PC-3 (cell line): Measurements from ENCODE around the gene TRIP11. TPM values are rescaled to one million over a fixed set of nuclear protein-coding genes. Genes with fewer than 3 reads are reported as not detected.

Source experiments
- ATAC-seq: fragments of 200-7000 bp; cut with Tn5 transposase; 2 replicates; pipeline ENCODE4 v1.9.1; 2020; ENCODE audit warnings: mild to moderate bottlenecking, moderate library complexity
- BruUV-seq: library from RNA; stranded (reverse); fragments of 400-500 nt; replicated peaks from 2 replicates; lab custom pipeline; 2021; lab: Mats Ljungman, UMichigan
- CTCF ChIA-PET: fragments of 300-600 bp; sonication (Branson Sonifier 250); formaldehyde crosslinking; loops from one replicate; lab custom pipeline; 2022; ENCODE audit warnings: antibody characterized with exemption; lab: Charles Lee
- POLR2A ChIA-PET: fragments of 300-600 bp; sonication (Branson Sonifier 250); formaldehyde crosslinking; loops from one replicate; lab custom pipeline; 2022; ENCODE audit warnings: antibody characterized with exemption; ENCODE audit not compliant: unreplicated experiment; lab: Charles Lee
- DNase-seq: peaks from one replicate; pipeline ENCODE4 v3.0.0-alpha.2; 2015
- H2AFZ ChIP-seq: fragments of 300-600 bp; sonication (generic); 2 replicates; pipeline ENCODE4 v1.6.0; 2016; ENCODE audit warnings: antibody characterized with exemption, low read length
- H3F3A ChIP-seq: fragments of 300-600 bp; sonication (generic); one replicate; pipeline ENCODE4 v1.6.0; 2017; ENCODE audit warnings: antibody characterized with exemption, low read length, control low read depth, mild to moderate bottlenecking; ENCODE audit not compliant: unreplicated experiment
- H3K27ac ChIP-seq: fragments of 300-600 bp; sonication (generic); 2 replicates; pipeline ENCODE4 v1.5.1; 2016; ENCODE audit warnings: mild to moderate bottlenecking, low read length
- H3K27me3 ChIP-seq: fragments of 300-600 bp; sonication (generic); 2 replicates; pipeline ENCODE4 v1.6.1; 2016; ENCODE audit warnings: low read length, mixed read lengths
- H3K36me3 ChIP-seq: fragments of 300-600 bp; sonication (generic); 2 replicates; pipeline ENCODE4 v1.6.1; 2016; ENCODE audit warnings: low read depth, mixed run types, low read length, mixed read lengths
- H3K4me1 ChIP-seq: fragments of 300-600 bp; sonication (generic); 2 replicates; pipeline ENCODE4 v1.5.1; 2016; ENCODE audit warnings: low read length; ENCODE audit not compliant: insufficient read depth
- H3K4me2 ChIP-seq: fragments of 300-600 bp; sonication (generic); 2 replicates; pipeline ENCODE4 v1.6.0; 2016; ENCODE audit warnings: low read length
- H3K4me3 ChIP-seq: fragments of 300-600 bp; sonication (generic); 2 replicates; pipeline ENCODE4 v1.5.1; 2016; ENCODE audit warnings: mild to moderate bottlenecking, low read length, mixed read lengths
- H3K79me2 ChIP-seq: fragments of 300-600 bp; sonication (generic); 2 replicates; pipeline ENCODE4 v1.6.1; 2017; ENCODE audit warnings: low read length, mixed read lengths
- H3K9ac ChIP-seq: fragments of 300-600 bp; sonication (generic); 2 replicates; pipeline ENCODE4 v1.6.0; 2016; ENCODE audit warnings: mild to moderate bottlenecking, low read length
- H3K9me2 ChIP-seq: fragments of 300-600 bp; sonication (generic); replicated peaks from 2 replicates; pipeline ENCODE4 v1.6.1; 2016; ENCODE audit warnings: mixed run types, low read length, mixed read lengths
- H3K9me3 ChIP-seq: fragments of 300-600 bp; sonication (generic); 2 replicates; pipeline ENCODE4 v1.6.1; 2016; ENCODE audit warnings: low read length, mixed read lengths
- H4K20me1 ChIP-seq: fragments of 300-600 bp; sonication (generic); 2 replicates; pipeline ENCODE4 v1.6.1; 2016; ENCODE audit warnings: low read length, mixed read lengths
- CTCF ChIP-seq: fragments of 300-600 bp; sonication (generic); conservative IDR thresholded peaks from 2 replicates; pipeline ENCODE4 v1.5.1; 2017; ENCODE audit warnings: antibody characterized with exemption, low read depth, mild to moderate bottlenecking, low read length
- EZH2 ChIP-seq: fragments of 300-600 bp; sonication (generic); IDR thresholded peaks from one replicate; pipeline ENCODE4 v1.6.1; 2017; ENCODE audit warnings: antibody characterized with exemption, mild to moderate bottlenecking, low read length; ENCODE audit not compliant: unreplicated experiment
- EZH2phosphoT487 ChIP-seq: fragments of 300-600 bp; sonication (generic); IDR thresholded peaks from 2 replicates; pipeline ENCODE4 v1.6.1; 2018; ENCODE audit warnings: mild to moderate bottlenecking, antibody characterized with exemption, low read length, borderline replicate concordance
- intact Hi-C: fragments of 100-400 bp; cut with micrococcal nuclease; formaldehyde crosslinking; loops from 2 replicates; pipeline ENCODE4 v1.9.0; 2023
- total RNA-seq: library from RNA; depleted of rRNA; stranded (reverse); fragments of >200 nt; gene quantifications from 2 replicates; pipeline ENCODE4 v1.2.3, GENCODE V29; 2014

The TRIP11 gene
- total RNA-seq, 1 experiment from 2014 or later, result 14.3 TPM

- no peaks in the 10 kb centered on the region for H3K36me3 ChIP-seq
- ATAC-seq, result no peak
- no peak for TF ChIP-seq CTCF
- TF ChIP-seq EZH2phosphoT487, result no peak
- no peak for TF ChIP-seq EZH2
- CTCF ChIA-PET, result interaction anchor here (0.5 kb wide), 1 partner anchor 1161 kb away, joined by 6 read pairs; no protein-coding TSS in a partner anchor
- no peaks in the 10 kb centered on the region for H3K9me3 ChIP-seq
- no peak overlapping the region for H3K27ac ChIP-seq
- intact Hi-C loops, result loop anchor here (2.0 kb wide), 1 partner anchor 57 kb away; no protein-coding TSS in a partner anchor
- H3F3A ChIP-seq, result no peaks in the 10 kb centered on the region
- no peak overlapping the region for H2AFZ ChIP-seq
- peak; percentile 6 for DNase-seq
- peak overlapping the region; percentile 96; the same call in 1 of the 2 replicates for H3K9ac ChIP-seq
- peak overlapping the region; percentile 92 for H3K4me3 ChIP-seq
- peaks cover 18% of the 10 kb centered on the region for H3K4me1 ChIP-seq
- POLR2A ChIA-PET, result no interaction called here
- H3K79me2 ChIP-seq, result peaks cover 61% of the 10 kb centered on the region
- H3K4me2 ChIP-seq, result peak overlapping the region; percentile 92
- no peaks in the 10 kb centered on the region for H3K9me2 ChIP-seq
- no peaks in the 10 kb centered on the region for H3K27me3 ChIP-seq
- peaks cover 8% of the 10 kb centered on the region; the same call in 1 of the 2 replicates for H4K20me1 ChIP-seq
- no TSS peak for BruUV-seq
These were observed 1.9 kb downstream of the TRIP11 start for GRCh38 chr14:92037989-92038388.

- CTCF ChIA-PET, result no interaction called here
- Histone ChIP-seq H3F3A (no peaks in the 10 kb centered on the region), H3K36me3 (no peaks in the 10 kb centered on the region), H3K9me2 (no peaks in the 10 kb centered on the region), H4K20me1 (peaks cover 8% of the 10 kb centered on the region; the same call in 1 of the 2 replicates), H3K4me2 (peak overlapping the region; percentile 92; the same call in 1 of the 2 replicates), H2AFZ (no peak overlapping the region), H3K27me3 (no peaks in the 10 kb centered on the region), H3K9me3 (no peaks in the 10 kb centered on the region), H3K4me3 (no peak overlapping the region), H3K4me1 (peaks cover 13% of the 10 kb centered on the region), H3K79me2 (peaks cover 61% of the 10 kb centered on the region), H3K9ac (no peak overlapping the region), H3K27ac (no peak overlapping the region)
- no TSS peak for BruUV-seq
- ATAC-seq, result no peak
- no peak for TF ChIP-seq EZH2
- TF ChIP-seq CTCF, result no peak
- TF ChIP-seq EZH2phosphoT487, result no peak
- POLR2A ChIA-PET, result no interaction called here
- DNase-seq, result no peak
- intact Hi-C loops, result no loop called here
These were observed 4.0 kb downstream of the TRIP11 start for GRCh38 chr14:92035890-92036289.

- ATAC-seq (no peak), DNase-seq (no peak)
- H3K27ac ChIP-seq, result no peak overlapping the region
- POLR2A ChIA-PET, result no interaction called here
- intact Hi-C loops, result no loop called here
- H3K4me2 ChIP-seq, result no peak overlapping the region
- H3K9me3 ChIP-seq, result no peaks in the 10 kb centered on the region
- 0 out of 2 replicates have a peak, but pooled peaks cover 2% of the 10 kb centered on the region for H3K36me3 ChIP-seq
- peaks cover 47% of the 10 kb centered on the region for H3K79me2 ChIP-seq
- H3K9ac ChIP-seq, result no peak overlapping the region
- no TSS peak for BruUV-seq
- no peaks in the 10 kb centered on the region for H3K27me3 ChIP-seq
- peaks cover 8% of the 10 kb centered on the region; the same call in 1 of the 2 replicates for H4K20me1 ChIP-seq
- H2AFZ ChIP-seq, result no peak overlapping the region
- no peak overlapping the region for H3K4me3 ChIP-seq
- no peaks in the 10 kb centered on the region for H3F3A ChIP-seq
- H3K4me1 ChIP-seq, result peaks cover 9% of the 10 kb centered on the region; the same call in 1 of the 2 replicates
- CTCF ChIA-PET, result no interaction called here
- H3K9me2 ChIP-seq, result no peaks in the 10 kb centered on the region
- no peak for TF ChIP-seq EZH2
- TF ChIP-seq EZH2phosphoT487, result no peak
- TF ChIP-seq CTCF, result no peak
These were observed 5.8 kb downstream of the TRIP11 start for GRCh38 chr14:92033906-92034687.
